NCI-H226 (cell line): ENCODE results near the gene FASTKD2.

ENCODE experiments used
- DNase-seq: peaks from one replicate; pipeline ENCODE4 v3.0.0-alpha.2; 2015

FASTKD2 gene

GRCh38 chr2:206765242-206766056 lies at the start of gene FASTKD2, which contains the start of gene MDH1B:
TSS of gene FASTKD2 (plus strand) at chr2:206765606. CDS start at chr2:206766694, 1,088 bp downstream.
TSS of gene MDH1B (minus strand) at chr2:206765328. CDS start at chr2:206765271, 57 bp downstream.
- peak; percentile 78 for DNase-seq

- no peak for DNase-seq
These were observed 48.8 kb upstream of the FASTKD2 start for GRCh38 chr2:206716623-206717022.

GRCh38 chr2:206718296-206718695 lies 47.1 kb upstream of the FASTKD2 start, which contains the start of gene DYTN:
TSS of gene DYTN (minus strand) at chr2:206718396. CDS start at chr2:206718279, 117 bp downstream.
- DNase-seq, result no peak

- no peak for DNase-seq
These were observed 44.0 kb upstream of the FASTKD2 start for GRCh38 chr2:206721256-206721920.

- DNase-seq, result no peak
These were observed 42.1 kb upstream of the FASTKD2 start for GRCh38 chr2:206723288-206723687.

- no peak for DNase-seq
These were observed 38.1 kb upstream of the FASTKD2 start for GRCh38 chr2:206727287-206727686.

GRCh38 chr2:206728277-206729199 lies 36.9 kb upstream of the FASTKD2 start:
- DNase-seq, result no peak

GRCh38 chr2:206733341-206733740 lies 32.1 kb upstream of the FASTKD2 start:
- no peak for DNase-seq

GRCh38 chr2:206736935-206737334 lies 28.5 kb upstream of the FASTKD2 start:
- DNase-seq, result no peak

GRCh38 chr2:206739271-206739670 lies 26.1 kb upstream of the FASTKD2 start:
- DNase-seq, result no peak

- DNase-seq, result no peak
These were observed 24.6 kb upstream of the FASTKD2 start for GRCh38 chr2:206740800-206741199.

- DNase-seq, result no peak
These were observed 8.6 kb upstream of the FASTKD2 start for GRCh38 chr2:206756816-206757215.

GRCh38 chr2:206764673-206765241 lies 649 bp upstream of the FASTKD2 start:
- DNase-seq, result no peak

GRCh38 chr2:206766057-206766930 lies 888 bp downstream of the FASTKD2 start:
- DNase-seq, result no peak

- no peak for DNase-seq
These were observed 9.5 kb downstream of the FASTKD2 start for GRCh38 chr2:206774871-206775270.

- DNase-seq, result no peak
These were observed 11.0 kb downstream of the FASTKD2 start for GRCh38 chr2:206776432-206776831.

GRCh38 chr2:206780671-206781070 lies 15.3 kb downstream of the FASTKD2 start:
- DNase-seq, result no peak

GRCh38 chr2:206783718-206784117 lies 18.3 kb downstream of the FASTKD2 start:
- no peak for DNase-seq

- no peak for DNase-seq
These were observed 19.4 kb downstream of the FASTKD2 start for GRCh38 chr2:206784559-206785353.

- no peak for DNase-seq
These were observed 25.0 kb downstream of the FASTKD2 start for GRCh38 chr2:206790311-206790935.
